Ecto neural progenitor cell (in vitro differentiated cells): ENCODE results near the gene SMTNL1.
"Not testable (repeated sequence)": the region's sequence is repeated elsewhere in the genome, so short reads cannot be mapped to it uniquely, and the experiment has no call there.

Experiments
- DNase-seq: peaks from one replicate; pipeline ENCODE4 v3.0.0-alpha.2; 2018; ENCODE audit warnings: low spot score

SMTNL1 gene

DNA sequence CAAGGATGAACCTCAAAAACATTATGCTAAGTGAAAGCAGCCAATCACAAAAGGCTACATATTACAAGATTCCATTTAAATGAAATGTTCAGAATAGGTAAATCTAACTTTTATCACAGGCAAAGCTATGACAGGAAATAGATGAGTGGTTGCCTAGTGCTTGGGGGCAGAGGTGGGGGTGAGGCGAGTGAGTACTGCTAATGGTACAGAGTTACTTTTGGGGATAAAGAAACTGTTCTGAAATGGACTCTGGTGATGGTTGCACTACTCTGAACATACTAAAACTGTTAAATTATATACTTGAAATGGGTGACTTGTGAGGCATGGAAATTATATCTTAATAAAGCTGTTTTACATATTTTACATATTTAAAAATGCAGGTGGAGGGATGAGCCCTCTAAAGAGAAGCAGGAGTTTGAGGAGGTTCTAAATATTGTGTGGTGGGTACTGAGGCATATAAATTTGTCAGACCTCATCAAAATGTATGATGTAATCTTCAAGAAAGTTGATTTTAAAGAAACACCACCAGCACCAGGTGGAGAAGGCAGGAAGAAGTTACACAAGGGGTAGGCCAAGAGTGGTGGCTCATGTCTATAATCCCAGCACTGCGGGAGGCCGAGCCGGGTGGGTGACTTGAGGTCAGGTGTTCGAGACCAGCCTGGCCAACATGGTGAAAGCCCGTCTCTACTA, 25.5 kb upstream of the SMTNL1 start:
- no peak for DNase-seq

DNA sequence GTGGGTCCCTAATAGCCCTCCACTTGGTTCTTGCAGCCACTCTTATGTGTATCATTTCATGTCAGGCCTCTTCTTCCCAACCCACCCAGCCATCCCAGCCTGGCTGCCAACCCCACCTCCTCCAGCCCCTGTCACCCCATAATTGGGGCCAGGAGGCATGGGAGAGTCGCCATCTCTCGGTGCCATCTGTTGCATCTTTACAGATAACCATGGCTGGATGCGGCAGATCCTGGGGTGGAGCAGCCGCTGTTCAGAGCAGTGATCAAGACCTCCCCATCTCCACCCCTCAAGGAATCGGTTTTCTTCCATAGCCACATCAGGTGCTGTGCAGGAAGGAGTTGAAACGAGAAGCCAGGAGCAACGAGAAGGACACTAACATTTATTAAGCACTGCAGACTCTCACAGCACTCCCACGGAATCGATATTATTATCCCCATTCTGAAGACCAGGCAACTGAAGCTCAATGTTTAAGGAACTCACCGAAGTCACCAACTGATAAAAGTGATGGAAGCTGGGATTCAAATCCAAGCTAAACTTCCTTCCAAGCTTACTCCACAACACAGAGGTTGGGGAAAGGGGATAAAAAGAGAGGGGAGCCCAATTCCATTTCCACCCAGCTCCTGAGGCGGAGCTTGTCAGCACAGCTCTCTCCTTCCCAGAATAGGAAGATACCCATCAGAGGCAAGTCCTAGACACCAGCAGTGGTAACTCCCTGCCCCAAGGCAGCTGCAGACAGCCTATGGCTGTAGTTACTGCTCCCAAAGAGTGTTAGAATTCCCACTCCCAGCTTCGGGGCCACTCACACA, 24.5 kb upstream of the SMTNL1 start:
- no peak for DNase-seq

DNA sequence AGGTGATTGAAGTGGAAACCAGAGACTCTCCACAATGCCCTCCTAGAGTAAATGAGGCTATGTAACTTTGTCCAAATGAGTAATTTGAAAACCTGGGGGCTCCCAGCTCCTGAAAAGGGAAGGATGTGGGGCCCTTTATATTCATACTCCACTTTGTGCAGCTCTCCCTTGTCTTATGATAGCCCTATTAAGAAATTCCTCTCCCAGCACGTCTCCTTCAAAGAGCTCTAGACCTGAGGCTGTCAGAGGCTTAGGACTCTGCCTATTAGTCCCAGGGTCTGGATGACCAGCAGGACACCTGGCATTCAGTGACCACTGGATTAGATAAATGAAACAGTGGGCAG, 24.0 kb upstream of the SMTNL1 start:
- DNase-seq = no peak

DNA sequence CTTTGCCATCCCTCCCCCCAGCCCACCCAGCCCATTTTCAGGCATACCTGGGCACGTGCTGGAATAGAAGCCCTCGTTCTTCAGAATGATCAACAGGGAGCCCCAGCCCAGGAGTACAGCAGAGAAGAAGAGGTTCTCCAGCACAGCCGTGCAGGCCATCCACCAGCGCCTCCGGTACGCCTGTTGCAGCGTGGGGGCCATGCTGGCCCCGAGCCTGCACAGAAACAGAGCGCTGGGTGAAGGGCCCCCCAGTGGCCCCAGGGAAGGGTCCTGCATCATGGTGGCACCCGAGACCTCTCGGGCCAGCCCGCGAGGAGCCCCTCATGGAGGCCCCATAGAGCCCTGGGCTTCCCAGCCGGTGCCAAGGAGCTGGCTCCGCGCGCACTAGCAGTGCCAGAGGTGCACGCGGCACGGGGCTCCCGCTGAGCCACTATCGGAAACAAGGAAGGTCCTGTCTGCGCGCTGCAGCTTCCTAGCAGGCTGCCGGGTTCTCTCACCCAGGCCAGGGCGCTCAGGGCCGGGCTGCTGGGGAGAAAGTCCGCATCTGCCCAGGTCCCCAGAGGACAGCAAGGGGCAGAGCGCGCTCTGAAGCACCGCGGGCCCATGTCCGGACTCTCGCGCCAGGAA, 23.4 kb upstream of the SMTNL1 start:
- DNase-seq = peak; percentile 52

DNA sequence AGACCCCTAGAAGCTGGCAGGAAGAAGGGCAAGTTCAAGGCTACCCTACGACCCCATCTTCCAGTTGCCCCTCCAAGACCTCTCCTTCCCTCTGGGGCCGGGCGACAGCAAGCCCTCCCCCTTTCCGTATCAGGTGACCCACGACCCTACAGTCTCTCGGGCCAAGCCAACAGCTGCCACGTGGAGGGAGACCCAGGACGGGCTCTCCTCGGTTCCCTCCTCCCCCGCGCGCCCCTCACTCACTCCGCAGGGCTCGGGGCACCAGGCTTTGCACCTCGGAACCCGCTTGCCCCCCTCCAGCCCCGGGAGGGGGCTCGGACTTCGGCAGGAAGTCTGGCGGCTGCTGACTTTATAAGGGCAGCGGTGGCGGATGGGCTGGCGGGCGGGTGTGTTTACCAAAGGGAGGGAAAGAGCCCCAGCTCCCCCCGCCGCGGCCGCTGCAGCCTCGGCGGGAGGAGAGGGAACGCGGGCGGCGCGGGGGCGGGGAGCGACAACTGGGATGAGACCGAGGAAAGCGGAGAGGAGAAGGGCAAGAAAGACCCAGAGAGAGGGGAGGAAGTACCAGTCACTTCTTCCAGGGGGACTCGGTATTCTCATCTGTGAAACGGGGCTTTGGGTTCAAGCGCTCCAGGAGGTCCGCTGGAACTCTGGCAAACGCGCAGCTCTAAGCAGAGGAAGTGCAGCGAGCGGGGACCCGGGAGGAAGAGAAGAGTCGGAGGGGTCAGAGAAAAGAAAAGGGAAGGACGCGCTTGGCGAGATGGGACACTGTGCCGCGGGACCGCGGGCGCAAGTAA, 22.7 kb upstream of the SMTNL1 start:
- DNase-seq = peak; percentile 59

DNA sequence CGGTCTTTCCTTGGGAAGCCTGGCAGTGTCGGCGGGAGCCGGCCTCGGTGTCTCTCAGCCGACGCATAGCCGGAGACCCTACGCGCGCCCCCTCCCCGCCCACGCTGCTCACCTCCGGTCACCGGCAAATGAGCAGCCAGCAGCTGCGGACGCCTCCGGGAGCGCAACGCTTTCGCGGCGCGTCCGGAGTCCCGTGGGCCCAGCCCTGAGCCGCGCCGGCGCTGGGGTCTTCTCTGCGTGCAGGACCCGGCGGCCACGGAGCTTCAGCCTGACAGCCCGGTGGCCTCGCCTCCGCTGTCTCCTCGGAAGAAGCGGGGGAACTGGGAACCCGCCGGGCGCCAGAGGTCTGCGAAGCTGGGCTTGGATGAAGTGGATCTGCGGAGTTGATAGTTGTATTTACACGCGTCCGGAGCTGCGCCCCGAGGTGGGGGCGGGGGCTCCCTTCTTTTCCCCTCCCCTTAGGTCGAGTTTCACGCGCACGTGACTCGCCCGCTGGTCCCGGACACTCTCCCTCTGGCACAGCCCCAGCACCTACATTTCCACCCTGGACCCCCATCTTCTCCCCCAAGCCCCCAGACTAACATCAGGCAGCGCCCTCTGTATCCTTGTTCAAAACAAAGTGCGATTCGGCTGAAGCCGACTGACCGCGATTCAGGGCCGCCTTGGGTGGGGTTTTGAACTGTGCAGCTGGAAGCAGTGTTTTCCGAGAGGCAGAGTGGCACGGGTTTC, 21.9 kb upstream of the SMTNL1 start, which contains the start of gene SLC43A1:
Gene SLC43A1 (minus strand): TSS at position 371 of the 729 bp plus-strand sequence. CDS start 1,591 bp downstream, outside the sequence.
- DNase-seq = peak; percentile 67

DNA sequence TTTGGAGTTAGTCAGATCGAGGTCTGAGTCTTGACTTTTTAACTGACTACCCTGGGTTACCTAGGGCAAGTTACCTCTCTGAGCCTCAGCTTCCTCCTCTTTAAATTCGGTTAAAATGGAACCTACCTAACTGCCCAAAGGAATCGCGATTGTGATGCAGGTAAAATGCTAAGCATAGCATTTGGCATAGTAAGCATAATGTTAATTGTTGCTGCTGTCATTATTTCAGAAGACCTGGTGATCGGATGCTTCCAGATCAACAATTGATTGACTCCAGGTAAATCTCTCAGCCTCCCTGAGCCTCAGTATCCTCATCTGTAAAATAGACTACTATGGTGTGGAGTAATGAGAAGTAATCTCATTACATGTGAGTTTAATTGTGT, 21.3 kb upstream of the SMTNL1 start:
- DNase-seq = no peak

DNA sequence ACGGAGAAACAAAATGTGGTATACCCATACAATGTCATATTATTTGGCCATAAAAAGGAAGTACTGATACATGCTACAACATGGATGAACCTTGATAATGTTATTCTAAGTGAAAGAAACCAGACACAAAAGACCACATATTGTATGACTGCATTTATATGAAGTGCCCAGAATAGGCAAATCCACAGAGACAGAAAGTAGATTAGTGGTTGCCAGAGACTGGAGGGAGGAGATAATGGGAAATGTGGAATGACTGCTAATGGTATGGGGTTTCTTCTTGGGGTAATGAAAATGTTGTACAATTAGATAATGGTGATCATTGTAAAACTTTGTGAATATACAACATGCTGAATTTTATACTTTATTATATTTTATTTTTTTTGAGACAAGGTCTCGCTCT, 16.3 kb upstream of the SMTNL1 start:
- DNase-seq = no peak

DNA sequence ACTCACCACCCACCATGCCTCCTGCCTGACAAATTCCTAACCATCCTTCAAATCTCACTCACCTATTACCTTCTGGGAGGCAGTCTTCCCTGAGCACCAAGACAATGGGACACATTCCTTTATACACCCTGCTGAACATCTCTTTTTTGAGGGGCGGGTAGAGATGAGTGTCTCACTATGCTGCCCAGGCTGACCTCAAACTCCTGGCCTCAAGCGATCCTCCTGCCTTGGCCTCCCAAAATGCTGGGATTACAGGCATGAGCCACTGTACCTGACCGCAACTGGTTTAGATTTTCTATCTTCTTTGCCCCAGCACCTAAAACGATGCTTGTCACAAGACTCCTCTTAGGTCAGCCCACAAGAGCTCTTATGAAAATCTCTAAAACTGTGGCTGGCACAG, 14.0 kb upstream of the SMTNL1 start:
- no peak for DNase-seq

DNA sequence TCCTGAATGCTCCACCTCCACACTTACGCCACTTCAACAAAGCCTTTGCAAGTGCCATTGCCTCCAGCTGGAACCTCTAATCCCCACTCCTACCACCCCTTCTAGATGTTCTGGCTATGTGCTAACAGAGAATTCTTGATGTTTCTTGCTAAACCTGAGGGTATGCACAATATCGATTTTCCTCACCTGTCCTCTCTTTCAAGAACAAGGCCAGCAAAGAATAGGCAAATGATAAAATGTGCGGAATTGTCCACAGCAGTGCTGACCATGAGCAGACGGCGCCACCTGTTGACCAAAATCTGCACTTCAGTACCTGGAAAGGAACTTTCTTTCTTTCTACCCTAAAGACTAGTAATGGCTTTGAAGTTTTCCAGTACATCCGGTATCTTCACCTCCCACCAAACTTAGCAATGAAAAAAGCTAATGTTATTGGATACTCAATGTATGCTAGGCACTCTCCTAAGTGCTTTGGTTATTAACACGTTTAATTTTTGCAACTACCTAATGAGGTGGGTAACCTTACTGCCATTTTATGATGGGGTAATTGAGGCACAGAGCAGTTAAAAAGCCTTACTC, 10.3 kb upstream of the SMTNL1 start:
- peak; percentile 70 for DNase-seq

DNA sequence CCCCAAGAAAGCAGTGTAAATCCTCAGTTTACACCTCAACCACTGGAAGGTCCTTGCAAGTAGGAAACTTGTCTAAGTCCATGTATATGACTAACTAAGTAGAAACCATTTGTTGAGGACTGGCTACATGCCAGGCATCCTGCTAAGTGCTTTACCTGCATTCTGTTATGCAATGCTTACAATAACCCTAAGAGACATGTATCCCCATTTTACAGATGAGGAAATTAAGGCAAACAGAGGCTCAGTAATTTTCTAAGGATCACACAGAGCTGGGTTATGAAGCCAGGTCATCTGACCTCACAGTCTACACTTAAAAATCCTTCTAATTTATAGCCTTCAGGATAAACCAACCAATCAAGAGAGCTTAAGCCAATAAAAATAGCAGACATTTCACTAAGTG, 8.4 kb upstream of the SMTNL1 start:
- no peak for DNase-seq

DNA sequence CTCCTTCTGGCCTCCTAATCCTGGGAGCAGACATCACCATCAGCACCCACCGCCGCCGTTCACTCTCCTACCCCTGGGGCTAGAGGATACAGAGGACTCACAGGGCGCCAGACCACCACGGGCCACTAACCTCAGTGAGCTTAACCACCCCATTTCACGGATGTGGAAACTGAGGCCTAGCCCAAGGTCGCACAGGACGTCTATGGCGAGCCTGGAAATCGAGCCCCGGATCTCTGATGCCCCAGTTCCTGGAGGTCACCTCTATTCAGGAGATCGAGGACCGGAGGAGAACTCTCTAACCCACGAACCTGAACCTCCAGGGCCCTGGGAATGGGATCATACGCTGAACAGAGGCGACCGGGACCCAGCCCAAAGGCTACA, 7.2 kb upstream of the SMTNL1 start:
- no peak for DNase-seq

DNA sequence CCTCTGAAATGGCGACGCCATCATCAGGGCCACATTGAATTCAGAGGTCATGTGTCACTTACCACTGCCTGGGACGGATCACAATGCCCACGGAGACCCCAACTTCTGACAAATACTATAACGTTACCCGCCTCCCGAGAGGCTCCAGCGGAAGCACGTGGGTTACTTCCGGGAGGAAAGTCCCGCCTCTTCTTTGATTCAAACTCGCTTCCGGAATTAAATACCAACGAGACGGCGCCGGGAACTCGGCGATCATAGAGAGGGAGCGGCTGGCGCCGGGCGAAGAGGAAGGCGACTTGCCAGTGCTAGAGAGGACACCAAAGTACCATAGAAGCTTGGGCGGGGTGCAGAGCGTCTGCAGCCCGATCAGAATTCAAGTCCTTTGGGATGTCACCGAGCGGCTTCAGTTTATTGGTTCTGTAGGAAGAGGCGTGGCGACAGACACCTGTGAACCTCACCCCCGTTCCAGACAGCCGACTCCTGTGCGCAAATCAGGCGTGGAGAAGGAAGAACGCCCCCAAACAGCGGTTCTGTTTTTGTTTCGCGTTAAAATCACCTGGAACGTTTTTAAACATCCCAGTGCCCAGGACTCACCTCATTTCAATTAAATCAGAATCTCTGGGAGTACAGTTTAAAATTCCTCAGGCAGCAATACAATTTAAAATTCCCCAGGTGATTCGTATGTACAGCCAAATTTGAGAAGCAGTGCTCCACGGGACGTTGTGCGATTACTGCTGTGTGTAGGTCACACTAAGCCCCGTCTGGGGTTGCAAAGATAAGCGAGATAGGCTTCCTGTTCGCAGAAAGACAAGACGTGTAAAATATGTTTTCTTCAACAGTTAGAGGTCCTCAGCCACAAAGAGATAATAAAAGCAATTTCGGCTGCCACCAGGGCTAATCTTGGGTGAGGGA, 6.5 kb upstream of the SMTNL1 start, which contains the start of gene TIMM10:
Gene TIMM10 (minus strand): TSS at position 159 of the 912 bp plus-strand sequence. CDS start 565 bp downstream, outside the sequence.
- peak; percentile 95 for DNase-seq

DNA sequence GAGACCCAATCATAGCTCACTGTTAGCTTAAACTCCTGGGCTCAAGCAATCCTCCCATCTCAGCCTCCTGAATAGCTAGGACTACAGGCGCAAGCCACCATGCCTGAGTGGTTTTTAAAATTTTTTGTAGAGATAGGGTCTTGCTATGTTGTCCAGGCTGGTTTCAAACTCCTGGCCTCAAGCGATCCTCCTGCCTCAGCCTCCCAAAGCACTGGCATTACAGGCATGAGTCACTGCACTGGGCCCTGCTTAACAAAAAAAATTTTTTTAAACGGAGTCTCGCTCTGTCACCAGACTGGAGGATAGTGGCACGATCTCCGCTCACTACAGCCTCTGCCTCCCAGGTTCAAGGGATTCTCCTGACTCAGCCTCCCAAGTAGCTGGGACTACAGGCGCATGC, 2.9 kb upstream of the SMTNL1 start:
- not testable (repeated sequence) for DNase-seq

DNA sequence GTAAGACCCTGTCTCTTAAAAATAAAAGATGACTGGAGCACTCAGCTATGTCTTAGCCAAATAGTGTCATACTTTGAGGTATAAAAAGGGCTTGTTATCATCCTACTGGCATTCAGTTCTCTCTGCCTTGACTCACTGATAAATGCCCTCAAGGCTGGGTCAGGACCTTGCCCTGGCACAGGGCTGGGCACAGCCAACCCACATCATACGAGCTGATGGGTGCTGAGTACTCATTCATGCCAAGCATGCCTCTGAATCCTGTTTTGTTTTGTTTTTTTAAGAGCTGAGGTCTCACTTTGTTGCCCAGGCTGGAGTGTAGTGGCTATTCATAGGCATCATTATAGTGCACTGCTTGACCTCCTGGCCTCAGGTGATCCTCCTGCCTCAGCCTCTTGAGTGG, 1.9 kb downstream of the SMTNL1 start:
- DNase-seq = no peak

DNA sequence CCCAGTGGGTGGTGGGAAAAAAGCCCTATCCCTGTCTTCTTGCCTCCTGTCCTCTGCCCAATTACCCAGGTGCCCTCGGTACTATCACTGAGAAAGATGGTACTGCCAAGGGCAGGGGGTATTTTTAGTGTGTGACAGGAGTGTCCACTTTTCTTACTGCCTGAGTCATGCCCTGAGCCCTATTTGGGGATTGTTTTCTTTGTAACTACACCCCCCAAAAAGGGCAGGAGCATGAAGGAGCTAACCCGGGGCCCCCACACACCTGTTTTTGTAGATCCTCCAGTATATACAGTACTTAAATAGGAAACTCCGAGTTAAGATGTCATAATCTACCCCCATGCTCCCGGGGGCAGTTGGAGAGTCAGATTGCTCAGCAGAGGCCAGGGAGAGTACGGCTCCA, 3.8 kb downstream of the SMTNL1 start:
- no peak for DNase-seq

DNA sequence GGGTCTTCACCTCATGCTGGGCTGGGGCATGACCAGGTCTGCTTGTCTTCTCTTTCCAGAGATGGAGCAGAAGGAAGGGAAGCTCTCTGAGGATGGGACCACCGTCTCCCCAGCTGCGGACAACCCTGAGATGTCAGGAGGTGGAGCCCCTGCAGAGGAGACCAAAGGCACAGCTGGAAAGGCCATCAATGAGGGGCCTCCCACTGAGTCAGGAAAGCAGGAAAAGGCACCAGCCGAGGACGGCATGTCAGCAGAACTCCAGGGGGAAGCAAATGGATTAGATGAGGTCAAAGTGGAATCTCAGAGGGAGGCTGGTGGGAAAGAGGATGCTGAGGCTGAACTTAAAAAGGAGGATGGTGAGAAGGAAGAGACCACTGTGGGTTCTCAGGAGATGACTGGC, 5.2 kb downstream of the SMTNL1 start:
- no peak for DNase-seq

DNA sequence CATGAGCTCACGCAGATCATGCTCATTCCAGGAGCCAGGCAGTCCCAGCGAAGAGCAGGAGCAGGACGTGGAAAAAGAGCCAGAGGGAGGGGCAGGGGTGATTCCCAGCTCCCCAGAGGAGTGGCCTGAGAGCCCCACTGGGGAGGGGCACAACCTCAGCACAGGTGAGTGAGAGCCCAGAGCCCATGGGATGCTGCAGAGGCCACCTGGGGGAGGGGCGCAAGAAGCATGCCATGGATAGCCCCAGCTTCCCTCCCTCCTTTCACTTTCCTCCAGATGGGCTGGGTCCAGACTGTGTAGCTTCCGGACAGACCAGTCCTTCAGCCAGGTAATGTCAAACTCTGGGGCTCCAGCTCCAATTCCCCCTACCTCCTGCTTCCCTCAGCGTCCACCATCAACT, 6.2 kb downstream of the SMTNL1 start:
- no peak for DNase-seq

DNA sequence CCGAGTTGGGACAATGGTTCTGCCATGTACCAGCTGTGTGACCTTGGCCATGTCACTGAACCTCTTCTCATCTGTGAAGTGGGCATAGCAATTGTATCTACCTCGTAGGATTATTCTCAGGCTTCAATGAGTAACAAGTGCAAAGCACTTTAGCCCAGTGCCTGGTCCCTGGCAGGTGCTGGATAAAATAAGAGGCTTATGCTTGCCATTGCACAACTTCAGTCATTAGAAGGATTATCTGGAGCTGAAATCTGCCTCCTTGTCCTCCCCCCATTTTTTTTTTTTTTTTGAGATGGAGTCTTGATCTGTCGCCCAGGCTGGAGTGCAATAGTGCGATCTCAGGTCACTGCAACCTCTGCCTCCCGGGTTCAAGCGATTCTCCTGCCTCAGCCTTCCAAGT, 7.2 kb downstream of the SMTNL1 start:
- DNase-seq = no peak

DNA sequence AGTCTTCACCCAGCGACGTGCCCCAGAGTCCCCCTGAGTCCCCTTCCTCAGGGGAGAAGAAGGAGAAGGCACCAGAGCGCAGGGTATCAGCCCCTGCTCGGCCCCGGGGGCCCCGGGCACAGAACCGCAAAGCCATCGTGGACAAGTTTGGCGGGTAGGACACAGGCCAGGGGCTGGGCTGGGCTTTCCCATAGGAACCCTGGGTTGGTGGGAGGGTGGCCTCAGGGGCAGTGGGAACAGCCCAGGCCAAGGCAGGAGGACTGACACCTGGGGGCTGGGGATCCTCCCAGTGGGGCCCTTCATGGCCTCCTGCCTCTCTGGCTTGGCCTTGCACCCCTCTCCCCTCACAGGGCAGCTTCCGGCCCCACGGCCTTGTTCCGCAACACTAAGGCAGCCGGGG, 8.5 kb downstream of the SMTNL1 start:
- no peak for DNase-seq
